GM19043 (cell line): ENCODE measurements around the gene GNAO1.
A peak's percentile ranks its signal among the peaks of the same experiment; 100 is the strongest.

Source experiments
- ATAC-seq: cut with Tn5 transposase; IDR thresholded peaks from one replicate; pipeline ENCODE4 v1.9.1; 2021; ENCODE audit warnings: low read depth; ENCODE audit not compliant: unreplicated experiment

GNAO1 gene

DNA sequence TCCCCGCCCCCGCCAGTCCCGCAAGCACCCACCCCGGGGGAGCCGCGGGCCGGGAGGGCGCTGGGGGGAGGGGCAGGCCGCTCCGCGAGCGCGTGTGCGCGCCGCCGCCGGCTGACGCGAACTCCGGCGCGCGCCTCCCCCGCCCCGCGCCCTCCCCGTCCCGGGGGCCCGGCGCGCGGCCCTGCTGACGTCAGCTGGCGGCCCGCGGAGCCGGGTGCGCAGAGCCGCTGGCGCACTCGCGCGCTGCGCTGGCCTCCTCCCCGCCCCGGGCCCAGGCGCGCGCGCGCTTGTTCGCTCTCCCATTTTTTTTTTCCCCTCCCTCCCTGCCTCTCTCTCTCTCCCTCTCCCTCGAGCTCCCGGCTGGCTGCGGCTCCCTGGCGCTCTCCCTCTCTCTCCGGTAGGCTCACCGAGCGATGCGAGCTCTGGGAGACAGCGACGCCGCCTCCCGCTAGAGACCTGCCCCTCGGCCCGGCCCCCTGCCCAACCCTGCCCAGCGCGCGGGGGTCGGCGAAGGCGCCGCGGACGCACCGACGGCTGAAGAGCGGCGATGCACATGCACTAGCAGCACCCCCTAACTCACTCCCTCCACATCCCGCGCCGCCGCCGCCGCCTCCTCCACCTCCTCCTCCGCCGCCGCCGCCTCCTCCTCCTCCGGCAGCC, at the start of gene GNAO1:
TSS of gene GNAO1 (plus strand) at position 334 of the 660 bp plus-strand sequence. CDS start 747 bp downstream, outside the sequence.
- peak; percentile 48 for ATAC-seq

GRCh38 chr16:56143666-56144065, 47.6 kb upstream of the GNAO1 start:
- no peak for ATAC-seq

DNA sequence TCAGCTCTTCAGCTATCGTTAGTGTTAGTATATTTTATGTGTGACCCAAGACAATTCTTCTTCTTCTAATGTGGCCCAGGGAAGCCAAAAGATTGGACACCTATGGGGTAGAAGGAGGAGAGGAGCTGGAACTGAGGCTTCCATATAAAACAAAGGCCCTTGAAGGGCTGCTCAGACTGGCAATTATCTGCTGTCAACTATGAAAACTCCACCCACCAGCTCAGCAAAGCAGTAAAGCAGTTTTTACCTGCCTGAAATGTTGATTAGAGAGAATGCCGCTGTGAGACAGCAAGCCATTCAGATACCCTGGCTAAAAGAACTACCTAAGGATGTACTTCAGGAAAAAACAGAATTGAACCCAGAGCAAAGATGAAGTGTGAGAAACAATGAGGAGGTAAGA, 45.9 kb upstream of the GNAO1 start:
- ATAC-seq = no peak

- no peak for ATAC-seq
Observed at GRCh38 chr16:56151621-56152020, 39.7 kb upstream of the GNAO1 start.

DNA sequence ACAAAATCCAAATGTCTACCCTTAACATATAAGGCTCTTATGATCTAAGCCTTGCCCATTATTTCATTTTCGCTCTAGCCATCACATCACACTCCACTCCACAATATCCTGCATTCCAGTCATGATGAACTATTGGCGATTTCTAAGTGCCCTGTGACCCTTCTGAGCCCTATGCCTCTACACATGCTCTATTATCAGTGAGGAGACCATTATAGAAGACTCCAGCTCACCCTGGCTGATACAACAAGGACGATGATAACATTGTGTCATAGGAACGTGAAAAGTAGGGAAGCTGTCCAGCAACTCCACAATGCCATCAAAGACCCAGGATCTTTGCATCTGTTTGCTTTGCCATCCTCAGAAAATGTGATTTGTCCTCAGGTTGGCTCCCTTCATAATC, 29.6 kb upstream of the GNAO1 start:
- ATAC-seq = no peak

GRCh38 chr16:56163089-56163488, 28.2 kb upstream of the GNAO1 start:
- ATAC-seq = no peak

DNA sequence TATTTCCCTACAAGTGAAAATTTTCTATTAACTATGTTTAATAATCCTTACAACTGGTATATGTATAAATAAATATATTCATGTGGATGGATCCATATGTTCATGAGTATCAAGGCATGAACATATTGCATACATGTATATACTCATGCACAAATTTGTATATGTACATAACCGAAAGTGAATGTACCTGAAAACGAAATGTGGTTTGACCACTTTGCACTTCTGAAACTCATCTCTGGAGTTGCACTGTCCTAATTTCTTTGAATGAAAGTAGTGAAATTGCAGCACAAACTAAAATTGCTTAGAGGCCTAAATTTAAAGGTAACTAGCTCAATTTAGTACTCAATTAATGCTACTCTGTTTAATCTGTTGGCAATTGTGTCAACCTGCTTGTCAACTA, 27.4 kb upstream of the GNAO1 start:
- ATAC-seq = peak; percentile 71

DNA sequence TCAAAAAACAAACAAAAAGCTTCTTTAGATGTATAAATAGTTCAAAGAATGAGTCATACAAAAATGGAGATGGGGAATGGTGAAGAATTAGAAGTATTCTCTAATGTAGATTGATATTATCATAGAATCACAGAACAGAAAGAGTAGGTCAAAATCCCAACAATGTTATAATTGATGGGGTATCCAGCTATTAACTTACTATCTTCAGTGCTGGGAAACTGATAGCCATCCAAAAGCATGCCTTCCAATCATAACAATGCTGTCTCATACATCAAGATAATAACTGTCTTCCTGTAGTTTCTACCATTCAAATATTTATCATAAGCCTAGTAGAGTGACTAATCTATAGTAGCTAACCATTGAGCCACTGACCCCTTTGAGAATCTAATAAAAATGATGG, 26.7 kb upstream of the GNAO1 start:
- no peak for ATAC-seq

DNA sequence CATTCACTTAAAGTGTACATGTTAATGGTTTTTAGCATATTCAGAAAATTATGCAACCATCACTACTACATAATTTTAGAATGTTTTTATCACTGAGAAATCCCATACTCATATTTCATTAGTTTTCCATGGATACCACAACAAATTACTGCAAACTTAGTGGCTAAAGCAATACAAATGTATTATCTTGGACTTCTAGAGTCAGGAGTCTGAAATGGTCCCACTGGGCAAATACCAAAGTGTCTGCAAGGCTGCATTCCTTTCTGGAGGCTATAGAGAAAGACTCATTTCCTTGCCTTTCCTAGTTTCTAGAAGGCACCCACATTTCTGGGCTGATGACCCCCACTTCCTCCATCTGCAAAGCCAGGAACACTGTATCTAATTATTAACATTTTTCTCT, 16.9 kb upstream of the GNAO1 start:
- ATAC-seq = no peak

GRCh38 chr16:56181401-56181800, 9.9 kb upstream of the GNAO1 start:
- no peak for ATAC-seq

- ATAC-seq = no peak
Observed at GRCh38 chr16:56183266-56183665, 8.0 kb upstream of the GNAO1 start.

GRCh38 chr16:56190048-56190676, 1.1 kb upstream of the GNAO1 start:
- ATAC-seq = no peak

GRCh38 chr16:56190677-56191155, 573 bp upstream of the GNAO1 start:
- ATAC-seq = no peak

GRCh38 chr16:56191835-56192634, 746 bp downstream of the GNAO1 start:
- no peak for ATAC-seq

DNA sequence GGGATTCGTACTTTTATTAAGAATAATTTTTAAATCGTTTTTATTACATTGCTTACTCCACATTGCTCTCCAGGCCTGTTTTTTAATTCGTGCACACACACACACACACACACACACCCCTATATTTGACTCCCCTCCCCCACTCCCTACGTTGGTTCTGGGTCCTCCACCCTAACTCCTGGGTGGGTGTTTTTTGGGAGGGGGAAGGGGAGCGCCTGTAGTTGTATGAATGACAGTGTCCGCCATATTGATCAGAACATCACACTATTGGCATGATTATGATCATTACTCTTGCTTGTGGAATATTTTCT, 1.3 kb downstream of the GNAO1 start:
- ATAC-seq = no peak

- ATAC-seq = no peak
Observed at GRCh38 chr16:56192986-56193945, 2.0 kb downstream of the GNAO1 start.

- no peak for ATAC-seq
Observed at GRCh38 chr16:56193951-56194726, 2.9 kb downstream of the GNAO1 start.

DNA sequence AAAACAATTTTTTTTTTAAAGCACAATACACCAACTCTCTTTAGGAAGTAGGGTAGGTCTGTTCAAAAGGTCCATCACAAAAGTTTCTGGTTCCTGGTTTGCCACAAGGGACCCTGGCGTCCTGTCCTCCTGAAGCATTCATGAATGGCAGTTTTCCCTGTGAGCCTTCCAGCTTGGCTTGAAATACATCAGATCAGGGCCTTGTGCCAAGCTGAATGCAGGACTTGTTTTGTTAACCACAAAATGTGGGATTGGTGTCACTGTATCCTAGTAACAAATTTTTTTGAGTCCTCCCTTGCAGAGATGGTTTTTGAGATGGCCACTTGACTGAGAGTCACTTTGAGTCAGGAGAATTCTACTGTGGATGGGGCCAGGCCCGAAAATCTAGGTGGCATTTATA, 3.9 kb downstream of the GNAO1 start:
- ATAC-seq = no peak

GRCh38 chr16:56196381-56196780, 5.1 kb downstream of the GNAO1 start:
- no peak for ATAC-seq
